SJSA1 (cell line): Measurements from ENCODE around the gene RALB. TPM values are rescaled to one million over a fixed set of nuclear protein-coding genes. Genes with fewer than 3 reads are reported as not detected.

ENCODE experiments used
- DNase-seq, 2 experiments: peaks; one replicate each; pipeline ENCODE4 v3.0.0-alpha.2; 2015 to 2020; ENCODE audit warnings: low spot score in 2 of 2, low read depth in 1 of 2
- H3K27ac ChIP-seq: fragments of 250-450 bp; sonication (Bioruptor Pico); 2 replicates; pipeline ENCODE4 v1.5.1; 2020; ENCODE audit warnings: mild to moderate bottlenecking, moderate library complexity
- H3K27me3 ChIP-seq: fragments of 250-450 bp; sonication (Bioruptor Pico); replicated peaks from 2 replicates; pipeline ENCODE4 v1.5.1; 2020; ENCODE audit warnings: mild to moderate bottlenecking, moderate library complexity
- H3K36me3 ChIP-seq: fragments of 250-450 bp; sonication (Bioruptor Pico); 2 replicates; pipeline ENCODE4 v1.5.1; 2020; ENCODE audit warnings: mild to moderate bottlenecking
- H3K4me1 ChIP-seq: fragments of 250-450 bp; sonication (Bioruptor Pico); replicated peaks from 2 replicates; pipeline ENCODE4 v1.6.1; 2021; ENCODE audit warnings: mild to moderate bottlenecking
- H3K4me3 ChIP-seq: fragments of 250-450 bp; sonication (Bioruptor Pico); 2 replicates; pipeline ENCODE4 v1.5.1; 2020; ENCODE audit warnings: mild to moderate bottlenecking
- H3K9me3 ChIP-seq: fragments of 250-450 bp; sonication (Bioruptor Pico); replicated peaks from 2 replicates; pipeline ENCODE4 v1.5.1; 2020; ENCODE audit warnings: mild to moderate bottlenecking
- total RNA-seq: library from RNA; depleted of rRNA; stranded (reverse); fragments of >200 nt; shearing (Covaris generic); gene quantifications from 2 replicates; pipeline ENCODE4 v1.2.3, GENCODE V29; 2014

Gene RALB
- total RNA-seq, 1 experiment from 2014 or later, result 84.7 TPM

GRCh38 chr2:120243211-120243610 is 9.4 kb upstream of the RALB start:
- no peak overlapping the region for H3K27ac ChIP-seq
- peaks cover 28% of the 10 kb centered on the region for H3K4me1 ChIP-seq
- H3K36me3 ChIP-seq, result no peaks in the 10 kb centered on the region
- no peaks in the 10 kb centered on the region for H3K9me3 ChIP-seq
- H3K27me3 ChIP-seq, result no peaks in the 10 kb centered on the region
- no peak overlapping the region for H3K4me3 ChIP-seq
- no peak for DNase-seq

GRCh38 chr2:120243875-120244553 is 8.6 kb upstream of the RALB start:
- DNase-seq, result no peak
- H3K4me1 ChIP-seq, result peaks cover 20% of the 10 kb centered on the region
- H3K27me3 ChIP-seq, result no peaks in the 10 kb centered on the region
- no peaks in the 10 kb centered on the region for H3K9me3 ChIP-seq
- no peak overlapping the region for H3K27ac ChIP-seq
- no peaks in the 10 kb centered on the region for H3K36me3 ChIP-seq
- no peak overlapping the region for H3K4me3 ChIP-seq

GRCh38 chr2:120244656-120245519 is 7.8 kb upstream of the RALB start:
- Histone ChIP-seq H3K27me3 (no peaks in the 10 kb centered on the region), H3K4me1 (peaks cover 11% of the 10 kb centered on the region), H3K36me3 (no peaks in the 10 kb centered on the region), H3K9me3 (no peaks in the 10 kb centered on the region), H3K27ac (no peak overlapping the region), H3K4me3 (no peak overlapping the region)
- no peak for DNase-seq

- H3K9me3 ChIP-seq, result no peaks in the 10 kb centered on the region
- no peaks in the 10 kb centered on the region for H3K27me3 ChIP-seq
- no peak for DNase-seq
- no peaks in the 10 kb centered on the region for H3K36me3 ChIP-seq
- no peak overlapping the region for H3K4me3 ChIP-seq
- H3K4me1 ChIP-seq, result peaks cover 10% of the 10 kb centered on the region
- H3K27ac ChIP-seq, result no peak overlapping the region
Observed at GRCh38 chr2:120245520-120246332, 6.9 kb upstream of the RALB start.

GRCh38 chr2:120246546-120247300 is 5.9 kb upstream of the RALB start:
- H3K27me3 ChIP-seq, result no peaks in the 10 kb centered on the region
- no peak overlapping the region for H3K27ac ChIP-seq
- peaks cover 11% of the 10 kb centered on the region for H3K4me1 ChIP-seq
- no peaks in the 10 kb centered on the region for H3K36me3 ChIP-seq
- no peaks in the 10 kb centered on the region for H3K9me3 ChIP-seq
- DNase-seq, result no peak
- H3K4me3 ChIP-seq, result no peak overlapping the region

GRCh38 chr2:120247851-120248250 is 4.8 kb upstream of the RALB start:
- H3K27ac ChIP-seq, result no peak overlapping the region
- H3K4me1 ChIP-seq, result peaks cover 14% of the 10 kb centered on the region
- no peaks in the 10 kb centered on the region for H3K9me3 ChIP-seq
- DNase-seq, result no peak
- H3K27me3 ChIP-seq, result no peaks in the 10 kb centered on the region
- H3K4me3 ChIP-seq, result no peak overlapping the region
- H3K36me3 ChIP-seq, result 0 out of 2 replicates have a peak, but pooled peaks cover 1% of the 10 kb centered on the region

GRCh38 chr2:120250640-120251039 is 2.0 kb upstream of the RALB start:
- no peak for DNase-seq
- Histone ChIP-seq H3K27ac (no peak overlapping the region), H3K36me3 (peaks cover 7% of the 10 kb centered on the region; the same call in 1 of the 2 replicates)

GRCh38 chr2:120251078-120251477 is 1.6 kb upstream of the RALB start:
- Histone ChIP-seq H3K27ac (no peak overlapping the region), H3K9me3 (no peaks in the 10 kb centered on the region), H3K4me3 (no peak overlapping the region), H3K4me1 (peaks cover 19% of the 10 kb centered on the region), H3K36me3 (peaks cover 7% of the 10 kb centered on the region; the same call in 1 of the 2 replicates), H3K27me3 (no peaks in the 10 kb centered on the region)
- DNase-seq, result no peak

More at GRCh38 chr2:120250640-120251039, 2.0 kb upstream of the RALB start:
- H3K27me3 ChIP-seq, result no peaks in the 10 kb centered on the region
- no peak overlapping the region for H3K4me3 ChIP-seq
- H3K4me1 ChIP-seq, result peaks cover 19% of the 10 kb centered on the region
- no peaks in the 10 kb centered on the region for H3K9me3 ChIP-seq

- H3K36me3 ChIP-seq, result peaks cover 12% of the 10 kb centered on the region; the same call in 1 of the 2 replicates
Observed at GRCh38 chr2:120251880-120252224, 800 bp upstream of the RALB start.

GRCh38 chr2:120253021-120253882 is 600 bp downstream of the RALB start:
- Histone ChIP-seq H3K36me3 (peaks cover 16% of the 10 kb centered on the region), H3K4me3 (peak overlapping the region; percentile 86), H3K27me3 (no peaks in the 10 kb centered on the region), H3K4me1 (peaks cover 17% of the 10 kb centered on the region), H3K27ac (peak overlapping the region; percentile 47), H3K9me3 (no peaks in the 10 kb centered on the region)
- DNase-seq, result peak; percentile 81 to 82

More at GRCh38 chr2:120251880-120252224, 800 bp upstream of the RALB start:
- no peak overlapping the region for H3K27ac ChIP-seq
- no peaks in the 10 kb centered on the region for H3K9me3 ChIP-seq
- DNase-seq, result no peak
- H3K27me3 ChIP-seq, result no peaks in the 10 kb centered on the region
- H3K4me3 ChIP-seq, result peak overlapping the region; percentile 86
- peaks cover 17% of the 10 kb centered on the region for H3K4me1 ChIP-seq

GRCh38 chr2:120254178-120254577 is 1.5 kb downstream of the RALB start:
- Histone ChIP-seq H3K9me3 (no peaks in the 10 kb centered on the region), H3K4me1 (peaks cover 17% of the 10 kb centered on the region), H3K36me3 (peaks cover 20% of the 10 kb centered on the region), H3K27ac (no peak overlapping the region), H3K27me3 (no peaks in the 10 kb centered on the region), H3K4me3 (peak overlapping the region; percentile 86; the same call in 1 of the 2 replicates)
- DNase-seq, result no peak

- Histone ChIP-seq H3K9me3 (no peaks in the 10 kb centered on the region; the same call in 1 of the 2 replicates), H3K27ac (no peak overlapping the region), H3K36me3 (peaks cover 20% of the 10 kb centered on the region), H3K27me3 (no peaks in the 10 kb centered on the region), H3K4me1 (peaks cover 17% of the 10 kb centered on the region), H3K4me3 (no peak overlapping the region)
- DNase-seq, result no peak
Observed at GRCh38 chr2:120255071-120255470, 2.4 kb downstream of the RALB start.
